HUES64 (cell line): ENCODE measurements around the gene ZIC1.

ENCODE experiments used
- H3K27ac ChIP-seq: 2 replicates; pipeline ENCODE4 v1.7.0; 2013; ENCODE audit warnings: low read depth, low read length, inconsistent platforms
- H3K27me3 ChIP-seq: 2 replicates; pipeline ENCODE4 v1.6.1; 2013; ENCODE audit warnings: mild to moderate bottlenecking, low read length; ENCODE audit not compliant: insufficient read depth
- H3K36me3 ChIP-seq: 2 replicates; pipeline ENCODE4 v1.6.1; 2013; ENCODE audit warnings: mild to moderate bottlenecking, low read length; ENCODE audit not compliant: insufficient read depth
- H3K4me1 ChIP-seq: 2 replicates; pipeline ENCODE4 v1.6.1; 2013; ENCODE audit warnings: mild to moderate bottlenecking, low read length, moderate library complexity; ENCODE audit not compliant: insufficient read depth
- H3K4me3 ChIP-seq: 2 replicates; pipeline ENCODE4 v1.5.1; 2013; ENCODE audit warnings: mild to moderate bottlenecking, low read length, moderate library complexity
- H3K9ac ChIP-seq: 2 replicates; pipeline ENCODE4 v1.6.1; 2013; ENCODE audit warnings: mild to moderate bottlenecking, low read depth, low read length
- H3K9me3 ChIP-seq: 2 replicates; pipeline ENCODE4 v1.6.1; 2013; ENCODE audit warnings: low read depth, low read length; ENCODE audit not compliant: insufficient read depth
- WGBS: fragments of 150-250, 120-280 bp; methylation state at CpG from one replicate; pipeline ENCODE4 v1.1.7; 2013; ENCODE audit warnings: missing lambda C conversion rate; 5-methylcytosine and 5-hydroxymethylcytosine counted together

ZIC1 gene

DNA sequence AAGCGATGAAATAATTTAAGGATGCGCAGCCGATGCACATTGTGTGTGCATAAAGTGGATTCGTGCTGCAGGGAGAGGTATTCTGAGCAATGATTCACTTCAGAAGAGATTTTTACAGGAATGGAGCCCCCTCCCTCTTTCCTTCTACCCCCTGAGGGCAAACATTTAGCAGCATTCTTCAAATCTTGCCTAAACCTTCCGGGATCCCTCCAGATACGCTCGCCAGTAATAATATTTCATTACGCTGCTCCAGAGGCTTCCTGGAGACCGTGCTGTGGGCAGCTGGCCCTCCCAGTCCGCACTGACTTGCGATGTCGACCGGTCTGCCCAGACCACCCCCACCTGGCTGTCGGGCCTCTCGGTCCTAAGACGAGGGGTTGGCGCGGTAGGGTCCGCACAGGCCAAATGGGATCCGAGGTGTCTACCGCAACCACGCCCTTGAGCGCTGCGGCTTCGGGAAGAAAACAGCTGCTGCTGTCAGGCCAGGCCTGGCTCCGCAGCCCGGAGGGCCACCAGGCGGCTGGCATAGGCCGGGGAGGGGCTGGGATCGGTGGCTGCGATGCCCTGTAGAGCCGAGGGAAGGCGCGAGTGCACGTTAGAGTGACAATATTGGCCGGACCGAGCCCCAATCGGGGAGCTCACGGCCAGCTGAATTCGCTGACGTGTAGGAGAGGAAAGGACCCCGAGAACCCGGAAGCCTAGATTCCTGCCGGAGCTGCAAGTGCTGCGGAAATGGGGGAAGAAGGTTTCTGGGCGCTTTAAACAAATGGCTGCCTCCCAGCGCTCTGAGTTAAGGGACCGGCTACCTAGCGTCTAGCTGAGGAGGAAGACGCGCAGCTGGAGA lies 17.2 kb upstream of the ZIC1 start:
- no peak overlapping the region for H3K27ac ChIP-seq
- WGBS: under 1% methylated on average over 51 of the region's 51 CpGs
- no peaks in the 10 kb centered on the region for H3K36me3 ChIP-seq
- H3K9me3 ChIP-seq: no peaks in the 10 kb centered on the region
- H3K9ac ChIP-seq: peak overlapping the region; percentile 35; the same call in 1 of the 2 replicates
- H3K4me3 ChIP-seq: peak overlapping the region; percentile 62
- H3K27me3 ChIP-seq: peaks cover 100% of the 10 kb centered on the region
- H3K4me1 ChIP-seq: peaks cover 50% of the 10 kb centered on the region

DNA sequence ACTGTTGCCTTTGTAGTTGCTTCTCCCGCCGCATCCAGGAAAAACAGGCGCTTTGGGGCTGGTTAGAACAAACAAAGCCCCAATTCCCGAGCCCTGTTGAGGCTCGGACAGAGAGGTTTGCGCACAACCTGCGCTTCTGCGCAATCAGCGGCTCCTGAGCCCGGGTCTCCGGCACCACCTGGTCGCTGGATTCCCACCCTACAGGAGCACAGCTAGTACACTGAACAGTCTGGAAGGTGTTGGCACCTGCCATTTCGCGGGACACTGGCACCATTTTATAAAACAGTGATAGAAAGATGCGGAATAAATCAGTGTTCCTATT lies 16.6 kb upstream of the ZIC1 start:
- Histone ChIP-seq H3K4me3 (peak overlapping the region; percentile 62), H3K27ac (no peak overlapping the region), H3K9ac (peak overlapping the region; percentile 35; the same call in 1 of the 2 replicates), H3K9me3 (no peaks in the 10 kb centered on the region), H3K27me3 (peaks cover 100% of the 10 kb centered on the region), H3K4me1 (peaks cover 46% of the 10 kb centered on the region), H3K36me3 (no peaks in the 10 kb centered on the region)
- 1% methylated on average over 15 of the region's 15 CpGs for WGBS

DNA sequence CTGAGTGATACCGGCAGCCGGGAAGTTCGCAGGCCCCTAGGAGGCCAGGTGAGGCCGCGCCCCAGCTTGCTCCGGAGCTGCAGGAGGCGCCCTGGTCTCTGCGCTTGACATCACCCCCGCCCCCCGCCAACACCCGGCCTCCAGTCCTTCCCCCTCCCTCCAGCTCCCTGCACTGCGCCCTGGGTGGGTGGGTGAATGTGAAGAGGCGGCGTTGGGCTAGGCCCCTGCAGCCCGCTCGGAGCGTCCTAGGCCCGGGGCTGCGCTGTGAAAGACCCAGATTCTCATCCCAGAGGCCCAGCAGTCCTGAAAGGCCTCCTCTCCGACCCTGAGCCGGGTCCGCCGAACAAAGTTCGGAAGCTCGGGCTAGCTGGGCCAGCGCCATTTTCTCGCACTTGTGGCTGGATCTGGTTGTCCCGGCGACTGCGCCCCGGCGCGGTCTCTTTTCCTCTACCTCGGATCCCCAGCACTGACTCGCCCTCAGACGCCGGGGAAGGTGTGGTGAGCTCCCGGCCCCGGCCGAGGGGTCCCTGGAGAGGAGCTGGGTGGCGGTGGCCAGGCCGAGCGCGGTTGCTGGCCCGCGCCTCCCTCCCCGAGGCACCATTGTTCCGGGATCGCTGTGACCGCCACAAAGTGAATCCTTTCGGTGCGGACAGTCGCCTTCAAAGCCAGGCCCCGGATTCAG lies 15.8 kb upstream of the ZIC1 start:
- Histone ChIP-seq H3K9ac (peak overlapping the region; percentile 70), H3K4me3 (peak overlapping the region; percentile 62), H3K4me1 (peaks cover 40% of the 10 kb centered on the region), H3K36me3 (no peaks in the 10 kb centered on the region), H3K27me3 (peaks cover 100% of the 10 kb centered on the region), H3K27ac (peak overlapping the region; percentile 62; the same call in 1 of the 2 replicates), H3K9me3 (no peaks in the 10 kb centered on the region)
- WGBS: under 1% methylated on average over 49 of the region's 54 CpGs

DNA sequence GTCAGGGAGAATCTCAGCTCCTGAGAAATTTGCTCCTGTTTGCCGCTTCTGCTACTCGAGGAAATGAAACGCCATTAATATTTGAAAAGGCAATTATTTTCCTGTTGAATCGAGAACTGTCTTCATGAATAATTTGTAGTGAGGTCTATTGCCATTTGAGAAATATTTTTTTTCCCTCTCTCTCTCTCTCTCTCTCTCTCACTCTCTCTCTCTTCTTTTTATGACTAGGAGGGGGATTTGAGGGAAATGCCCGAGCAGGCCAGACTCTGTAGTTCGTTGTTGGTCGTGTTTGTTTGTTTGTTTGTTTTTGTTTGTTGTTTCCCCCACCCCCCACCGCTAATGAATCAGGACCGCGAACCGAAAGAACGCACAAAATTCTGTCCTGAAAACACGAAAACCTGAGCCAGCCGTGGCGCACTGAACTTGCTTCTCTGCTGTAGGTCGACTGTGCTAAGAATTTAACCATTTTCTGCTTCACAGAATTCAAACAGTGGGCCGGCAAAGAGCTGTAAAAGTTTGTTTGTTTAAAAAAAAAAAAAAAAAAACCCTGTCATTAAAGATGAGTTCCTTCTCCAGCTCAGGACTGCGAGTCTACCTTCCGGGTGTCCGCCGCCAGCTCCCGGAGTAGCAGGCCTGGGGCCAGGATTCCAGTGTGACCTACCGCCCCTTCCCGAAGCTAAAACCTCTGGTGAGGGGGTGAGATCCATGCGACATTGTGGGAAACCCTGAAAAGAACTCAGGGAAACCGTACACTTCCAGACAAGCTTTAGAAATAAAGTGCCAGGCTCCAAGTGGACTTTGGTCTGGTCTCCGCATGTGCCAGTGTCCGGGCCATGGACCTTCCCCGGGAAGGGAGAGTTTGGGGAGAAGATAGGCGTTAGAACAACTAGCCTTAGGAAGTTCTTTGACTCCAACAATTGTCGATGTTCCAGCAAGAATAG lies 15.0 kb upstream of the ZIC1 start:
- peaks cover 100% of the 10 kb centered on the region for H3K27me3 ChIP-seq
- peaks cover 41% of the 10 kb centered on the region for H3K4me1 ChIP-seq
- H3K27ac ChIP-seq: no peak overlapping the region; the same call in 1 of the 2 replicates
- 2% methylated on average over 27 of the region's 31 CpGs for WGBS
- peak overlapping the region; percentile 70 for H3K9ac ChIP-seq
- H3K4me3 ChIP-seq: peak overlapping the region; percentile 62
- no peaks in the 10 kb centered on the region for H3K9me3 ChIP-seq
- no peaks in the 10 kb centered on the region for H3K36me3 ChIP-seq

DNA sequence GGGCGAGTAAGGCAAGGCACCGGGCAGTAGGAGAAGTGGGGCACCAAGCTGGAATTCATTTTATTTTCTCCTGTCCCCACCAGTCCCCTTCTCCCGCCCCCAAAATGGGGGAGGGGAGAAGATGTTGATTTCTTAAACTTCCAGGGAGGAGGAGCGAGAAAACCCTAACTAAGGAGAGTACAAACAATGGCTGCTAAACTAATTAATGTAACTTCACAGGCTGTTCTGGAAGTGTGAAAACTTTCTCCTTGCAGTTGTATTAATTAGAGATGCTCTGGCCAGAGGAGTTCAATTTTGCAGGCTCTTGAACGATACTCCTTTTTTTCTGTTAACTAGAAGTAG lies 14.3 kb upstream of the ZIC1 start:
- Histone ChIP-seq H3K27ac (no peak overlapping the region), H3K4me1 (peaks cover 36% of the 10 kb centered on the region), H3K36me3 (no peaks in the 10 kb centered on the region), H3K27me3 (peaks cover 99% of the 10 kb centered on the region), H3K9me3 (no peaks in the 10 kb centered on the region), H3K9ac (no peak overlapping the region), H3K4me3 (peak overlapping the region; percentile 62)
- WGBS: 7% methylated on average over 3 of the region's 5 CpGs

DNA sequence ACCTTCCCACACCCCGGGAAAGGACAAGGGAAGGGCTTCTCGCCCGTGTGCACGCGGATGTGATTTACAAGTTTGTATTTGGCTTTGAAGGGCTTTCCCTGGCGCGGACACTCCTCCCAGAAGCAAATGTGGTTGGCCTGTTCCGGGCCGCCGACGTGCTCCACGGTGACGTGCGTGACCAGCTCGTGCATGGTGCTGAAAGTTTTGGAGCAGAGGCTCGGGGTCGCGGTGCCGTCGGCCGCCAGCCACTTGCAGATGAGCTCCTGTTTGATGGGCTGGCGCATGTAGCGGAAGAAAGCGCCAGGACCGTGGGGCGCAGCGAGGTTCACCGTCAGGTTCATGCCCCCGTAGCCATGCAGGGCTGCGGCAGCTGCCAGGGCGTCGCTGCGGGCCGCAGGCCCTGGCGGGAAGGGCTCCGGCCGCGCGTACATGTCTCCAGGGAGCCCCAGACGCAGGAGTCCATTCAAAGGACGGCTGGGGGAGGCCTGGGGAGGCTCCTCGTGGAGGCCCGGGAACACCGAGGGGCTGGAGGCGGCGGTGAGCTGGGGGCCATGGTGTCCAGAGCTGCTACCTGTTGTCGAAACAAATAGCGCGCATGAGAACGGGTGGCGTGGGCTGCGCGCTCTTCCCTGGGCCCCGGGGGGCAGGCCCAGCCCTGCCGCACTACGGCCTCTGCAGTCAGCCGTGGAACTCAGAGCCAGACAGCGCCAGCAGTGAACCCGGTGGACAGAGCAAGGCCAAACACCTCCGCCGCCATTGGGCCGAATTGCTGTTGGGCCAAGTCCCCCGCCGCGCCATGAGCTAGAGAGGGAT lies 13.1 kb upstream of the ZIC1 start:
- no peaks in the 10 kb centered on the region for H3K36me3 ChIP-seq
- no peak overlapping the region for H3K9ac ChIP-seq
- no peaks in the 10 kb centered on the region for H3K9me3 ChIP-seq
- 1% methylated on average over 65 of the region's 65 CpGs for WGBS
- peaks cover 42% of the 10 kb centered on the region for H3K4me1 ChIP-seq
- H3K27ac ChIP-seq: no peak overlapping the region
- peaks cover 99% of the 10 kb centered on the region for H3K27me3 ChIP-seq
- peak overlapping the region; percentile 60 for H3K4me3 ChIP-seq

DNA sequence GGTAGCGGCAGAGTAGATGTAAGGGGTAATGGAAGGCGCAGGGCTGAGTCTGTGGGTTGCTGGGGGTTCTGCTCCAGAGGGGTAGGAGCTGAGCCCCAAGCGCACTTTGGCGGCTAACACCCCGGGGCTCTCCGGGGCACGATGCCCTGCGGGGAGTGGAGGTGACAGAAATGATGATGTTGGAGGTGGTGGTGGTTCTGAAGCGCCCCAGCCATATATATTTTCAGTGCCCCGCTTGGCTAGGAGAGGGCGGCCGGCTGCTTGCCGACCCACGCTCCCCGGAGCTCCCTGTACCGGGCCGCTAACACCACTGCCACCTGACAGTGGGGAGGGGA lies 12.5 kb upstream of the ZIC1 start:
- Histone ChIP-seq H3K27me3 (peaks cover 99% of the 10 kb centered on the region), H3K9ac (no peak overlapping the region), H3K4me1 (peaks cover 48% of the 10 kb centered on the region), H3K27ac (no peak overlapping the region), H3K9me3 (no peaks in the 10 kb centered on the region), H3K36me3 (no peaks in the 10 kb centered on the region), H3K4me3 (peak overlapping the region; percentile 60)
- 2% methylated on average over 17 of the region's 17 CpGs for WGBS

DNA sequence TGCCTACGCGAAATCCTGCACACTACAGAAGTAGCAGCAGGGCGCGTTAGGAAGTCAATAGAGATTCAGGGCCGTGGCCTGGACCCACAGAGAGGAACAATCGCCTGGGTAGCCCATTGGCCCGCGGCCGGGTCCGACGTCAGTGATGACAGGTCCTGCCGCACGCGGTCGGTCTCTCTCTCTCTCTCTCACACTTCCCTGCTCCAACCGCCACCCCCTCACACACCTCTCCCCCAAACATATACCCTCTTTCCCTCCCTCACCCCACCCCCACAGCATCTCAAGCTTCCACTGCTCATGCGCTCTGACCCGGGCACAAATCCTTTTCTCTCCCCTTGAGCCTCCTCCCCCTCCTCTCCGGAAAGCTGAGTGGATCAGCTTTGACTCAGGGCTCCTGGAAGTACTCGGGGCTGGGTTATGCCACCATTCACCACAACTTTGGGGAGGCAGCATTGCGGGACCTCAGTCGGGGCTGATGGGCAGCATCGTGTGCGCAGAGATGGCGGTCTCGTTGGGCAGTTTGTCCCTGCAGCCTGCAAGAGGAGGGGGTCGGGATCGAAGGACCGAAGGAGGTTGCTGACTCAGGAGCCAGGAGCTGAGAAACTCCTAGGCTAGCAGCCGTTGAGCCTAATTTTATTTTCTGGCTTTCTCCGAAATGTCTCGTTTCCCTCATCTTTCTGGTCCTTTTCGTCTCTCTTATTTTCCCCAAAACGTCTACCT lies 11.8 kb upstream of the ZIC1 start:
- Histone ChIP-seq H3K9me3 (no peaks in the 10 kb centered on the region), H3K4me3 (peak overlapping the region; percentile 60), H3K27ac (peak overlapping the region; percentile 50; the same call in 1 of the 2 replicates), H3K36me3 (no peaks in the 10 kb centered on the region), H3K27me3 (peaks cover 99% of the 10 kb centered on the region), H3K4me1 (peaks cover 54% of the 10 kb centered on the region), H3K9ac (peak overlapping the region; percentile 60)
- 1% methylated on average over 34 of the region's 34 CpGs for WGBS

DNA sequence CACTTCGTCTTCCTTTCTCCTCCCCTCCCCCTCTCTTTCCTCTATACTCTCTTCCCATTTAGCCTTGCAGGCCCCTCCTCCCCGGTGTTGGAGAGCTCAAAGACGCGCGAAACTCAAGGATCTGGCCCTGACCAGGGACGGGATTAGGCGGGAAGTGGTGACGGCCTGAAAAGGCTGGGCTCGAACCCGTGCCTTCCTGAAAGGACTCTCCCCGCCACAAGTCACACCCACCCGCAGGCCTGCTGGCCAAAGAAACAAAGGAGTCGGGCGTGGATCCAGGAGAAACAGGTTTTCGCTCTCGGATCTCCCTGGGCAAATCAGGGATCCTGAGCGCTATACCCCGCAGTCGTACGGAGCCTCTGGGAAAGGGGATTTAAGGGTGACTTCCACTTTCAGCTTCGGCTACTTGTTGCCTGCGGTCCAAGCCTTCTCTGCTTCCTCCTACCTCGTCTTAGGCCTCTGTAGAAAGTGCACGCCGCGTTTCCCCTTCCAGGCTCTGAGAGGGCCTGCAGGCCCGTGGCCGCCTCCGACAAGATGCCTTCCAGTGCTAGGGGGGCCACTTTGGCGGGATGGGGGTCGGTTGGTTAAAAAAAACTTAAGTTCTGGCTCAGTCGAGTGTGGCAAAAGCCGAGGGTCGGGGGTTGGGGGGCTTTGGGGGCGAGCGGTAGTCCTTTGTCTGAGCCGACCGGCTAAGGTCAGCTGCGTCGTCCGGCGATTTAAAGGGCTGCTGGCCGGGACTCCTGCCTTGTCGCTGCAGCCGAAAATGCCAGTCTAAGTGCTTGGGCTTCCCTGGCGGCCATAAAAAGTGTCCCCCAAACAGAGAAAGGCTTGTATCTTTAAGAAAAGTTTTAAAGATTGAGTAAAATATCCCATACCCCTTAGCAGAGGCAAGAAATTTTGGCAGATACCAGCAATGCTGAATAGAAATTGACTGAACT lies 11.0 kb upstream of the ZIC1 start:
- peak overlapping the region; percentile 60 for H3K9ac ChIP-seq
- H3K4me1 ChIP-seq: peaks cover 60% of the 10 kb centered on the region
- peaks cover 99% of the 10 kb centered on the region for H3K27me3 ChIP-seq
- WGBS: 3% methylated on average over 46 of the region's 46 CpGs
- H3K27ac ChIP-seq: peak overlapping the region; percentile 50; the same call in 1 of the 2 replicates
- peak overlapping the region; percentile 60 for H3K4me3 ChIP-seq
- no peaks in the 10 kb centered on the region for H3K9me3 ChIP-seq
- H3K36me3 ChIP-seq: no peaks in the 10 kb centered on the region
